Measurements from ENCODE around the gene ZEB2.

DNA sequence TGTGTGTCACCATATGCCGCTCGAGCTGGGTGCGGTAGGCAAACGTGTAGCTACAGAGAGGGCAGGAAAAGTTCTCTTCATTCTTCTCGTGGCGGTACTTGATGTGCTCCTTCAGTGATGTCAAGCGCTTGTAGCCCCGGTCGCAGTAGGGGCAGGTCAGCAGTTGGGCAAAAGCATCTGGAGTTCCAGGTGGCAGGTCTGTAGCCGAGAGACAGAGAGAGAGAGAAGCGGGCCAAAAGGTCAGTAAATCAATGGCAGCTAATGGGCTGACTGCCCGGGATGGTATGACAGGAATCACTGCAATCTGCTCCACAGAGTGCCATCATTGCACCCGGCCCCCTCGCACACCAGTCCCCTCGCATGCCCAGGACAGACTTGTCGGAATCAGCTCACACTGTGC, 116.0 kb downstream of the ZEB2 start:
- TF ChIP-seq, protein P1, sequence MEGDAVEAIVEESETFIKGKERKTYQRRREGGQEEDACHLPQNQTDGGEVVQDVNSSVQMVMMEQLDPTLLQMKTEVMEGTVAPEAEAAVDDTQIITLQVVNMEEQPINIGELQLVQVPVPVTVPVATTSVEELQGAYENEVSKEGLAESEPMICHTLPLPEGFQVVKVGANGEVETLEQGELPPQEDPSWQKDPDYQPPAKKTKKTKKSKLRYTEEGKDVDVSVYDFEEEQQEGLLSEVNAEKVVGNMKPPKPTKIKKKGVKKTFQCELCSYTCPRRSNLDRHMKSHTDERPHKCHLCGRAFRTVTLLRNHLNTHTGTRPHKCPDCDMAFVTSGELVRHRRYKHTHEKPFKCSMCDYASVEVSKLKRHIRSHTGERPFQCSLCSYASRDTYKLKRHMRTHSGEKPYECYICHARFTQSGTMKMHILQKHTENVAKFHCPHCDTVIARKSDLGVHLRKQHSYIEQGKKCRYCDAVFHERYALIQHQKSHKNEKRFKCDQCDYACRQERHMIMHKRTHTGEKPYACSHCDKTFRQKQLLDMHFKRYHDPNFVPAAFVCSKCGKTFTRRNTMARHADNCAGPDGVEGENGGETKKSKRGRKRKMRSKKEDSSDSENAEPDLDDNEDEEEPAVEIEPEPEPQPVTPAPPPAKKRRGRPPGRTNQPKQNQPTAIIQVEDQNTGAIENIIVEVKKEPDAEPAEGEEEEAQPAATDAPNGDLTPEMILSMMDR (IDR thresholded peaks at IDR 0.05; ENCODE audit: insufficient read depth, low read length, poor library complexity, severe bottlenecking) = no peak
- no peak for TF ChIP-seq EZH2phosphoT487 (conservative IDR thresholded peaks at IDR 0.05; ENCODE audit: low read length)

All from SU-DHL-6 (cell line).